ENCODE results near the gene HBM. TPM values are rescaled to one million over a fixed set of nuclear protein-coding genes. Genes with fewer than 3 reads are reported as not detected.

HBM gene
- total RNA-seq, 1 donor: not detected

- Histone ChIP-seq H3K9me3 (ENCODE audit: low read depth, low read length) (no peaks in the 10 kb centered on the region), H3K36me3 (ENCODE audit: insufficient read depth, low read length) (peaks cover 39% of the 10 kb centered on the region), H3K4me3 (ENCODE audit: insufficient read depth, low read length) (no peak overlapping the region), H3K4me2 (ENCODE audit: insufficient read depth, low read length) (no peak overlapping the region), H2AFZ (ENCODE audit: low read length) (no peak overlapping the region), H4K20me1 (ENCODE audit: insufficient read depth, low read length) (peaks cover 26% of the 10 kb centered on the region), H3K4me1 (ENCODE audit: insufficient read depth, low read length) (peaks cover 6% of the 10 kb centered on the region), H3K27me3 (ENCODE audit: insufficient read depth, low read length) (no peaks in the 10 kb centered on the region), H3K27ac (ENCODE audit: low read depth, low read length) (no peak overlapping the region), H3K79me2 (ENCODE audit: insufficient read depth, low read length) (no peaks in the 10 kb centered on the region)
- TF ChIP-seq CTCF (IDR thresholded peaks at IDR 0.05; ENCODE audit: extremely low read depth, low read depth, low read length): no peak
- DNase-seq (ENCODE audit: insufficient read length, low spot score, missing footprints): peak; percentile 50
These were observed 19.9 kb downstream of the HBM start for GRCh38 chr16:185691-186090.

GRCh38 chr16:187330-187729 is 21.6 kb downstream of the HBM start:
- H3K4me1 ChIP-seq (ENCODE audit: insufficient read depth, low read length): no peaks in the 10 kb centered on the region
- no peak for TF ChIP-seq CTCF (IDR thresholded peaks at IDR 0.05; ENCODE audit: extremely low read depth, low read depth, low read length)
- no peak overlapping the region for H2AFZ ChIP-seq (ENCODE audit: low read length)
- no peak overlapping the region for H3K4me2 ChIP-seq (ENCODE audit: insufficient read depth, low read length)
- no peaks in the 10 kb centered on the region for H3K27me3 ChIP-seq (ENCODE audit: insufficient read depth, low read length)
- peaks cover 52% of the 10 kb centered on the region for H3K36me3 ChIP-seq (ENCODE audit: insufficient read depth, low read length)
- peak; percentile 78 for DNase-seq (ENCODE audit: insufficient read length, low spot score, missing footprints)
- peaks cover 26% of the 10 kb centered on the region for H4K20me1 ChIP-seq (ENCODE audit: insufficient read depth, low read length)
- H3K27ac ChIP-seq (ENCODE audit: low read depth, low read length): no peak overlapping the region
- no peaks in the 10 kb centered on the region for H3K9me3 ChIP-seq (ENCODE audit: low read depth, low read length)
- H3K79me2 ChIP-seq (ENCODE audit: insufficient read depth, low read length): peaks cover 2% of the 10 kb centered on the region
- no peak overlapping the region for H3K4me3 ChIP-seq (ENCODE audit: insufficient read depth, low read length)

GRCh38 chr16:188674-189073 is 22.9 kb downstream of the HBM start:
- H3K36me3 ChIP-seq (ENCODE audit: insufficient read depth, low read length): peaks cover 65% of the 10 kb centered on the region
- H3K4me2 ChIP-seq (ENCODE audit: insufficient read depth, low read length): no peak overlapping the region
- DNase-seq (ENCODE audit: insufficient read length, low spot score, missing footprints): peak; percentile 83
- H3K4me1 ChIP-seq (ENCODE audit: insufficient read depth, low read length): no peaks in the 10 kb centered on the region
- no peak overlapping the region for H2AFZ ChIP-seq (ENCODE audit: low read length)
- H3K9me3 ChIP-seq (ENCODE audit: low read depth, low read length): no peaks in the 10 kb centered on the region
- H3K27me3 ChIP-seq (ENCODE audit: insufficient read depth, low read length): no peaks in the 10 kb centered on the region
- no peak overlapping the region for H3K4me3 ChIP-seq (ENCODE audit: insufficient read depth, low read length)
- TF ChIP-seq CTCF (IDR thresholded peaks at IDR 0.05; ENCODE audit: extremely low read depth, low read depth, low read length): no peak
- H3K27ac ChIP-seq (ENCODE audit: low read depth, low read length): no peak overlapping the region
- H4K20me1 ChIP-seq (ENCODE audit: insufficient read depth, low read length): peaks cover 26% of the 10 kb centered on the region
- H3K79me2 ChIP-seq (ENCODE audit: insufficient read depth, low read length): peaks cover 2% of the 10 kb centered on the region

- H4K20me1 ChIP-seq (ENCODE audit: insufficient read depth, low read length): peaks cover 29% of the 10 kb centered on the region
- no peaks in the 10 kb centered on the region for H3K9me3 ChIP-seq (ENCODE audit: low read depth, low read length)
- no peak overlapping the region for H3K4me2 ChIP-seq (ENCODE audit: insufficient read depth, low read length)
- no peak overlapping the region for H3K27ac ChIP-seq (ENCODE audit: low read depth, low read length)
- peaks cover under 1% of the 10 kb centered on the region for H3K4me1 ChIP-seq (ENCODE audit: insufficient read depth, low read length)
- no peak overlapping the region for H2AFZ ChIP-seq (ENCODE audit: low read length)
- peak; percentile 53 for DNase-seq (ENCODE audit: insufficient read length, low spot score, missing footprints)
- H3K4me3 ChIP-seq (ENCODE audit: insufficient read depth, low read length): no peak overlapping the region
- peaks cover 2% of the 10 kb centered on the region for H3K79me2 ChIP-seq (ENCODE audit: insufficient read depth, low read length)
- no peak for TF ChIP-seq CTCF (IDR thresholded peaks at IDR 0.05; ENCODE audit: extremely low read depth, low read depth, low read length)
- peaks cover 66% of the 10 kb centered on the region for H3K36me3 ChIP-seq (ENCODE audit: insufficient read depth, low read length)
- no peaks in the 10 kb centered on the region for H3K27me3 ChIP-seq (ENCODE audit: insufficient read depth, low read length)
These were observed 23.9 kb downstream of the HBM start for GRCh38 chr16:189604-190186.
